GM19463 (cell line): Measurements from ENCODE around the gene TTC22.

Experiments used
- ATAC-seq: cut with Tn5 transposase; IDR thresholded peaks from one replicate; pipeline ENCODE4 v1.9.1; 2021; ENCODE audit warnings: mild to moderate bottlenecking, moderate library complexity; ENCODE audit not compliant: unreplicated experiment

The TTC22 gene

DNA sequence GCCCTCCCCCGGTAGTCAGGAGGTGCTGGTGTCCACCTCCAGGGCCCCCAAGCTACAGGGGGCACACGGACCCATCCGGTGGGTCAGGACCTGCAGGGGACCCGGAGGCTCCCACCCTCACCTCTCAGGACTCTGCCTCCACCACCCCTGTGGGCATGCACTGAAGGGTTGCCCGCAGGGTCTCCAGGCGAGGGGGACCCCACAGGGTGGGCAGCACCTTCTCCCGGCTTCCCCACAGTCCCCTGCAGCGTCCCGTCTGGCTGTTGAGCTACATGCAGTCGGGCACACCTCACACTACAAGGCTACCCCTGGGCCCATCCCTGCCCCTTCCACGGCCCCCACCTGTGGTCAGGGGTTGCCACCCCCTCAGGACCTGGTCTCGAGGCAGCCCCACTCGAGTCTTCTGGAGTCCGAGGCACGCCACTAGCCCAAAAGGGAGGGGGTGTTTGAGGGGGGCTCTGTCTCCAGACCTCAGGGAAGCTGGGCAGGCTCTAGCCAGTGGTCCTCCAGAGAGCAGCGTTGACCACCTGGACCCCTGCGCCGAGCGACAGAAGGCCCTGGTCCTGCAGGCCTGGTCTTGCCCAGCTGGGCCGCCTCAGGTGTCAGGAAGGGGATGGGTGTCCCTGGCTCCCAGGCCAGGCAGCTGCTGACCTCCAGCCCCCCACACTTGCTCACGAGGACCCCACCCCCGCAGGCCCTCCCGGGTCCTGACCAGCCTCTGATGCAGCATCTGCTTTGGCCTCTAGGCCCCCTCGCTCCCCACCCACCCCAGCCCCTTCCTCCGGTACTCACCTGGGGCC lies 46.4 kb downstream of the TTC22 start:
- ATAC-seq: no peak

- no peak for ATAC-seq
Measured at GRCh38 chr1:54754045-54754444, 47.1 kb downstream of the TTC22 start.

GRCh38 chr1:54751426-54751825 lies 49.7 kb downstream of the TTC22 start:
- ATAC-seq: no peak

GRCh38 chr1:54750596-54750995 lies 50.5 kb downstream of the TTC22 start:
- no peak for ATAC-seq

DNA sequence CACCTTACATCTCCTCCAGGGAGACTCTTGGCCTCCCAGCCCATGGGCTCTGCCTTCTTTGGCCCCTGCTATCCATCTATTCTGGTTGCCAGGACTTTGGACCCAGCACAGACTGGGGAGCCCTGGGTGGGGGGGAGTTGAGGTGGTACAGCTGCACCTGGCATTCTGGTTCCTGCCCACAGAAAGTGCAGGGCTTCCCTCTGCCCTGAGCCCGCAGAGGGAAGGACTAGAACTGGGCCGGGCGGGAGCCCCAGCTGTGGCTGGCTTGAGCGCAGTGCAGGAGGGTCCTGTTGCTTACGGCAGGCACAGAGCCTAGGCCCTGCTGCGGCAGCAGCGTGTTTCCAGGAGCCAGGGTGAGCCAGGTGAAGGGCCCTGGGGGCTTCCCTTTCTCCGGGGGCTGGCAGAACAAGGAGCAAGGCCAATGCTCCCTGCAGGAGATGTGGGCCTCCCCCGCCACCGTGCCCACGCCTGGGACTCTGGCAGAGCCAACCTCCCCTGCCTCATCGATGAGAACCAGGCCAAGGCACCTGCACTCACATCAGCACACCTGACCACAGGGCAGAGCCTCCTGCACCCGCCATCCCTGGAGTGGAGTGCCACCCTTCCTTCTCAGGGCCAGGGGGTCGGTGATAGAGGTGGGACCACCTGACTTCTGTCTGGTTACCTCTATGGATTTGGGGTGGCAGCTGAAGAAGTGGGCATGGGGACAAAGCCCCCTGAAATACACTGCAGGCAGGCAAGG lies 52.9 kb downstream of the TTC22 start:
- no peak for ATAC-seq

- ATAC-seq: no peak
Measured at GRCh38 chr1:54745864-54746263, 55.3 kb downstream of the TTC22 start.

GRCh38 chr1:54745274-54745673 lies 55.8 kb downstream of the TTC22 start:
- ATAC-seq: no peak

DNA sequence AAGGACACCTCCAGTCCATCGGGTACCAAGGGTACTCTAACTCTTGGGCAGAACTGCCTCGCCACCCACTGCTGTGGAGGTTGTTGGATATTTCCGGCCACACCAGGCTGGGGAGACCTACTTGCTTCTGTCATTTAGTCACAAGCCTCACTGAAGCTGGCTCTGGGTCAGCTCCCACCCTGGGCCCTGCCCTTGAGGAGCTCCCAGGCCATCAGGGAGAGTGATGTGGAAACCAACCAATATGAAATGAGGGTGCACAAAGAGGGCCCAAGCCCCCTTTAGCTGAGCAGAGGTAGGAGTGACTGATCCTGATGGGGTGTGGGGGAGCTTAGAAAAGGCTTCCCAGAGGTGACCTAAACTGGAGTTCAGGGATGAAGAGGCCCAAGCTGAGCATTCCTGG lies 56.4 kb downstream of the TTC22 start:
- no peak for ATAC-seq

DNA sequence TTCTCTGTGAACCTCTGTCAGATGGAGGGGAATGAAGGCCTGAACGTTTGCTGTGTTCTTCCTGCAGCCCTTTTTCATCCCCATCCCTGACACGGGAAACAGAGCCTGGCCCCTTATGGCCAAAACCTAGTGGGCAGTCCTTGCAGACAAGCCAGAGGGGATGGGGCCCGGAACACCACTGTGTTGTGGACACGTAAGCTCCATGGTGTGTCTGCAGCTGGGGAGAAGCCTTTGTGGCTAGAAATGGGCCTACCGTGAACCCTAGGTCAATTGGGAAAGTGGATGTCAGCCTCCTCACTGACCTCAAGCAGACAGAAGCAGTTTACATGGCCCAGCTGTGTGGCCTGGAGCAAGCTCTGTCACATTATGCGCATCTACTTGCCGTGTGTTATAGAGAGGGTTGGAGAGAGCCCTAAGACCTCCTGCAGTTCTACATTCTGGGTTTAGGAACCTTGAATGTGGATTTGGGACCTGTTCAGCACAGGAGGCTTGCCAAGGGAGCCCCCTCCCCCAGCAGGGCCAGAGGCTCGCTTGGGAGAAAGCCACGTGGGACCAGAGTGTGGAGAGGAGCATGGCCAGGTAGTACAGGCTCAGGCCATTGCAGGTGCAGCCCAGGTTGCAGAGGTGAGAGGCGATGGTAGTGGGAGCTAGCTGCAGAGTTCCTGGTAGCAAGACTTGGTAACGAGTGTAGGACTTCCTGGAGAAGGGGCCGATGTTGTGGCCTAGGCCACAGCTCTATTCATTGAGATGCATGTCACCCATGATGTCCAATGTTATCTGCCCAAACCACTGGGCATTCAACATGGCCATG lies 57.5 kb downstream of the TTC22 start:
- ATAC-seq: no peak

GRCh38 chr1:54742282-54742681 lies 58.8 kb downstream of the TTC22 start:
- ATAC-seq: no peak

GRCh38 chr1:54741531-54741930 lies 59.6 kb downstream of the TTC22 start:
- no peak for ATAC-seq

GRCh38 chr1:54738244-54738643 lies 62.9 kb downstream of the TTC22 start:
- ATAC-seq: no peak

DNA sequence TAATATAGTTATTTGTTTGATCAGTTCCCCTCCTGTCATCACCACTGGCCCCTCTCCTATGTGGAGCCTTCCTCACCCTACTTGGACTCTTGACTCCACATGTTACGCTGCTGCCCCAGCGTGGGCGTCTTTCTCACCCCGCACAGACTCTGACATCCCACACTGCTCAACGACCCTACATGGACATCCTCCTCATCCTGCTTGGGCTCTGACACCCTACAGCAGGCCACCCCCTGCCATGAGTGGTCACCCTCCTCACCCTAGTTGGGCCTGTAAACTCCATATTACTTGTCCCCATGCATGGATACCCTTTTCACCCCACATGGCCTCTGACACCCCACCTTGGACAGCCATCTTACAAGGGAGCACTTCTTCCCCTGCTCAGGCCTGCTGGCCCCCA lies 64.4 kb downstream of the TTC22 start:
- no peak for ATAC-seq
